Smooth muscle cell (in vitro differentiated cells): ENCODE results near the gene ACTL7A. TPM values are rescaled to one million over a fixed set of nuclear protein-coding genes. Genes with fewer than 3 reads are reported as not detected.

Source experiments
- DNase-seq: peaks from one replicate; lab custom pipeline; 2025; ENCODE audit not compliant: unreplicated experiment; lab: John Stamatoyannopoulos, UW
- H2AFZ ChIP-seq: fragments of 200-600 bp; sonication (generic); 2 replicates; pipeline ENCODE4 v1.6.0; 2016; ENCODE audit warnings: antibody characterized with exemption, low read depth, mild to moderate bottlenecking
- H3F3A ChIP-seq: fragments of 200-600 bp; sonication (generic); 2 replicates; pipeline ENCODE4 v1.6.0; 2017; ENCODE audit warnings: antibody characterized with exemption, low read depth
- H3K27ac ChIP-seq: fragments of 200-600 bp; sonication (generic); 2 replicates; pipeline ENCODE4 v1.5.1; 2016; ENCODE audit warnings: low read depth, mild to moderate bottlenecking
- H3K27me3 ChIP-seq: fragments of 200-600 bp; sonication (generic); 2 replicates; pipeline ENCODE4 v1.6.1; 2016; ENCODE audit warnings: low read depth, mild to moderate bottlenecking
- H3K36me3 ChIP-seq: fragments of 200-600 bp; sonication (generic); 2 replicates; pipeline ENCODE4 v1.5.1; 2016; ENCODE audit warnings: low read depth
- H3K4me1 ChIP-seq: fragments of 200-600 bp; sonication (generic); 2 replicates; pipeline ENCODE4 v1.5.1; 2016; ENCODE audit warnings: low read depth
- H3K4me2 ChIP-seq: fragments of 200-600 bp; sonication (generic); 2 replicates; pipeline ENCODE4 v1.6.0; 2016; ENCODE audit warnings: mild to moderate bottlenecking
- H3K4me3 ChIP-seq: fragments of 200-600 bp; sonication (generic); 2 replicates; pipeline ENCODE4 v1.5.1; 2016; ENCODE audit warnings: mild to moderate bottlenecking
- H3K79me2 ChIP-seq: fragments of 200-600 bp; sonication (generic); 2 replicates; pipeline ENCODE4 v1.6.0; 2016; ENCODE audit warnings: low read depth, mild to moderate bottlenecking
- H3K9ac ChIP-seq: fragments of 200-600 bp; sonication (generic); 2 replicates; pipeline ENCODE4 v1.6.0; 2016; ENCODE audit warnings: low read depth
- H3K9me3 ChIP-seq: fragments of 200-600 bp; sonication (generic); replicated peaks from 2 replicates; pipeline ENCODE4 v1.5.1; 2016; ENCODE audit warnings: low read depth
- H4K20me1 ChIP-seq: fragments of 200-600 bp; sonication (generic); 2 replicates; pipeline ENCODE4 v1.6.0; 2016; ENCODE audit warnings: low read depth
- WGBS: methylation state at CpG from one replicate; pipeline ENCODE4 v1.1.7; 2016; ENCODE audit warnings: low lambda C conversion rate; 5-methylcytosine and 5-hydroxymethylcytosine counted together
- polyA plus RNA-seq: library from polyadenylated mRNA; unstranded; fragments of >200 nt; fragmentation: Nextera tagmentation; extraction: Ambion mirVana; gene quantifications from 2 replicates; pipeline ENCODE4 v1.2.1, GENCODE V29; 2016
- total RNA-seq: library from RNA; depleted of rRNA; stranded (reverse); fragments of >200 nt; gene quantifications from 2 replicates; pipeline ENCODE4 v1.2.3, GENCODE V29; 2014
- TF ChIP-seq, protein P1 (sequence below): fragments of 200-600 bp; sonication (generic); IDR thresholded peaks from 2 replicates; pipeline ENCODE4 v1.5.1; 2017; ENCODE audit warnings: borderline replicate concordance, mild to moderate bottlenecking, antibody characterized with exemption; ENCODE audit not compliant: insufficient read depth, poor library complexity, severe bottlenecking

ACTL7A gene
- total and polyA plus RNA-seq, 2 experiments from 2014 or later: not detected

DNA sequence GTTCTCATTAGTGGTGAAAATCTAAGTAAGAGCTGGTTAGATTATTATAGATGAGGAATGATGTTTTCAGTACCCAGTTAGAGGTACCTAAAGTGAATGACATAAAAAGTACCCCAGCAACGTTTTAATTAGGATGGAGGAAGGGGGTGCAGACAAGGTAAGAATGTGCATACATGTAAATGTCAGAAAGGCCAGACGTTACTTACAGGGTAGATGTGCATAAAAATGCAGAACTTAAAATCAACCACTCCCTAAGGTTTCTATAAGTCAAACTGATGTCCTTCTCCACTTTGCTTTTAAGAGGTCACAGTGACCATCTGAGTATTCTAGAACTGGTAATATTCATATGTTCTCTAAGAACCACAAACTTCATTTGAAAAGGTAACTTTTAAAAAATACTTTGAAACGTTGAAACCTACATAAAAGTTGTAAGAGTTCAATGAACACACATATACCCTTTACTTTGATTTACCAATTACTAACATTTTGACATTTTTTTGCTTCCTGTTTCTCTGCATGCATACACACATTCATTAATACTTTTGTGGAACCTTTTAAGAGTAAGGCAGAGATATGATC, 18.8 kb downstream of the ACTL7A start:
- Histone ChIP-seq H3K79me2 (no peaks in the 10 kb centered on the region), H3K36me3 (peaks cover 16% of the 10 kb centered on the region), H3K9me3 (no peaks in the 10 kb centered on the region), H3K4me1 (no peaks in the 10 kb centered on the region), H2AFZ (no peak overlapping the region), H3K9ac (no peak overlapping the region), H3K4me2 (no peak overlapping the region), H3K27me3 (no peaks in the 10 kb centered on the region), H4K20me1 (no peaks in the 10 kb centered on the region), H3K4me3 (no peak overlapping the region), H3K27ac (no peak overlapping the region), H3F3A (no peaks in the 10 kb centered on the region)
- WGBS: 90% methylated on average over 3 of the region's 3 CpGs
- DNase-seq: no peak
- TF ChIP-seq, protein P1, sequence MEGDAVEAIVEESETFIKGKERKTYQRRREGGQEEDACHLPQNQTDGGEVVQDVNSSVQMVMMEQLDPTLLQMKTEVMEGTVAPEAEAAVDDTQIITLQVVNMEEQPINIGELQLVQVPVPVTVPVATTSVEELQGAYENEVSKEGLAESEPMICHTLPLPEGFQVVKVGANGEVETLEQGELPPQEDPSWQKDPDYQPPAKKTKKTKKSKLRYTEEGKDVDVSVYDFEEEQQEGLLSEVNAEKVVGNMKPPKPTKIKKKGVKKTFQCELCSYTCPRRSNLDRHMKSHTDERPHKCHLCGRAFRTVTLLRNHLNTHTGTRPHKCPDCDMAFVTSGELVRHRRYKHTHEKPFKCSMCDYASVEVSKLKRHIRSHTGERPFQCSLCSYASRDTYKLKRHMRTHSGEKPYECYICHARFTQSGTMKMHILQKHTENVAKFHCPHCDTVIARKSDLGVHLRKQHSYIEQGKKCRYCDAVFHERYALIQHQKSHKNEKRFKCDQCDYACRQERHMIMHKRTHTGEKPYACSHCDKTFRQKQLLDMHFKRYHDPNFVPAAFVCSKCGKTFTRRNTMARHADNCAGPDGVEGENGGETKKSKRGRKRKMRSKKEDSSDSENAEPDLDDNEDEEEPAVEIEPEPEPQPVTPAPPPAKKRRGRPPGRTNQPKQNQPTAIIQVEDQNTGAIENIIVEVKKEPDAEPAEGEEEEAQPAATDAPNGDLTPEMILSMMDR: no peak

DNA sequence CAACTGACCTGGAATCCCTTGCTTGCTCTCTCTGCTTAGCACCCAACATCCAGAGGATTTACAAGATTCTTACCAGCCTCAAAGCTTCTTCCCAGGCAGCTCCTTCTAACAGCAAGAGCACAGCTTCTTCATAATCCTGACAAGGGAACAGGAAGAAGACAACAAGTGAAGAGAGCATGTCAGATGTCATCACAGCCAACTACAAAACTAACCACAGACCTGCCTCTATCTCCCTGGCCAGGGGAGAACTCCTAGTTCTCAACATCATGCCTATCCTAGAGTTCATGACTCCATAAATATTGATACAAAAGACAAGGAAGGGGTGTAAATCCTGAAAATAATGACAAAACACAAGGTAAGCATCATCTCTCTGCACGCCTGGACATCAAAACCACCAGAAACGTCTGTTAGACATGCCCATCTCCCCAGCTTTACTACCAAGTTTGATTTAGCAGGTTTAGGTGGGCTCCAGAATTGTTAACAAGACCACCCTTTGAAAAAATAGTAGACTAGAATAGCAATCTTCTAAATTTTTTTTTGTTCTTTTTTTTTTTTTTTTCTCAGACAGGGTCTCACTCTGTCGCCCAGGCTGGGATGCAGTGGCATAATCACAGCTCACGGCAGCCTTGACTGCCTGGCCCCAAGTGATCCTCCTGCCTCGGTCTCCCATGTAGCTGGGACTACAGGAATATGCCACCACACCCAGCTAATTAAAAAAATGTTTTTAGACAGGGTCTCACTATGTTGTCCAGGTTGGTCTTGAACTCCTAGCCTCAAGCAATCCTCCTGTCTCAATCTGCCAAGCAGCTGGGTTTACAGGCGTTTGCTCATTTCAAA, 20.2 kb downstream of the ACTL7A start:
- H3K36me3 ChIP-seq: peaks cover 16% of the 10 kb centered on the region
- 97% methylated on average over 6 of the region's 6 CpGs for WGBS
- H3F3A ChIP-seq: no peaks in the 10 kb centered on the region
- DNase-seq: no peak
- H3K9ac ChIP-seq: no peak overlapping the region
- H2AFZ ChIP-seq: no peak overlapping the region
- H3K9me3 ChIP-seq: no peaks in the 10 kb centered on the region
- no peaks in the 10 kb centered on the region for H3K27me3 ChIP-seq
- no peak overlapping the region for H3K4me3 ChIP-seq
- H4K20me1 ChIP-seq: no peaks in the 10 kb centered on the region
- H3K79me2 ChIP-seq: no peaks in the 10 kb centered on the region
- no peak overlapping the region for H3K4me2 ChIP-seq
- no peak overlapping the region for H3K27ac ChIP-seq
- TF ChIP-seq, protein P1: no peak
- no peaks in the 10 kb centered on the region for H3K4me1 ChIP-seq

DNA sequence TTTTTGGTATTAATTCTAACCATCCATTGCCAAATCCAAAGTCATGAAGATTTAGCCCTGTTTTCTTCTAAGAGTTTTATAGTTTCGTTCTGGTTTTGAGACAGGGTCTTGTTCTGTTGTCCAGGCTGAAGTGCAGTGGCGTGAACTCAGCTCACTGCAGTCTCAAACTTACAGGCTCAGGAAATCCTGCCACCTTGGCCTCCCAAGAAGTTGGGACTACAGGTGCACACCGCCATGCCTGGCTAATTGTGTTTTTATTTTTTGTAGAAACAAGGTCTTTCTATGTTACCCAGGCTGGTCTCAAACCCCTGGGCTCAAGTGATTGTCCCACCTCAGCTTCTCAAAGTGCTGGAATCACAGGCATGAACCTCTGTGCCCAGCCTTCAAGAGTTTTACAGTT, 21.0 kb downstream of the ACTL7A start:
- WGBS: 98% methylated on average over 3 of the region's 3 CpGs
- no peak overlapping the region for H3K9ac ChIP-seq

More for the DNA sequence above, 21.0 kb downstream of the ACTL7A start:
- DNase-seq: no peak
- Histone ChIP-seq H3K27me3 (no peaks in the 10 kb centered on the region), H3K79me2 (no peaks in the 10 kb centered on the region), H2AFZ (no peak overlapping the region), H3K27ac (no peak overlapping the region), H3K4me3 (no peak overlapping the region), H3K36me3 (peaks cover 9% of the 10 kb centered on the region), H3K9me3 (no peaks in the 10 kb centered on the region), H3K4me1 (no peaks in the 10 kb centered on the region), H3F3A (no peaks in the 10 kb centered on the region), H4K20me1 (no peaks in the 10 kb centered on the region), H3K4me2 (no peak overlapping the region)
- TF ChIP-seq, protein P1: no peak
